Adrenal gland (tissue), 12 donors: Measurements from ENCODE around the gene JUP. TPM values are rescaled to one million over a fixed set of nuclear protein-coding genes. Genes with fewer than 3 reads are reported as not detected.

Source experiments
- DNase-seq, 7 donors: peaks; one replicate each; pipeline ENCODE4 v3.0.0-alpha.2; 2019 to 2020
- H3K27ac ChIP-seq, 5 donors: fragments of 200-600 bp; sonication (generic) in 4 of 5; 1 replicate in 3 of 5; 2 replicates in 2 of 5; pipeline versions ENCODE4 v1.5.1 to v1.8.0; 2016 to 2020; ENCODE audit warnings: mild to moderate bottlenecking in 1 of 5
- H3K27me3 ChIP-seq: fragments of 200-600 bp; 2 replicates; pipeline ENCODE4 v1.8.0; 2021
- H3K36me3 ChIP-seq, 2 donors: fragments of 200-600 bp; replicated peaks in 1 of 2; 1 replicate in 1 of 2; 2 replicates in 1 of 2; pipeline versions ENCODE4 v1.5.1 to v1.8.0; 2018 to 2022
- H3K4me1 ChIP-seq, 2 donors: fragments of 200-600 bp; replicated peaks in 1 of 2; 1 replicate in 1 of 2; 2 replicates in 1 of 2; pipeline versions ENCODE4 v1.5.1 to v1.8.0; 2018 to 2021
- H3K4me3 ChIP-seq, 4 donors: fragments of 200-600 bp; sonication (generic) in 3 of 4; one replicate each; pipeline ENCODE4 v1.5.1; 2016 to 2018
- H3K9me3 ChIP-seq, 3 donors: fragments of 200-600 bp; sonication (generic) in 1 of 3; replicated peaks in 1 of 3; 1 replicate in 2 of 3; 2 replicates in 1 of 3; pipeline versions ENCODE4 v1.5.1 to v1.8.0; 2016 to 2021
- CTCF ChIP-seq, 6 experiments: fragments of 450-650 bp in 4 of 6; fragments of 200-600 bp in 2 of 6; sonication (generic) in 1 of 6; IDR thresholded peaks; 1 replicate in 5 of 6; 2 replicates in 1 of 6; pipeline versions ENCODE4 v1.5.1 to v1.8.0; 2016 to 2021; ENCODE audit warnings: antibody characterized with exemption in 6 of 6, mild to moderate bottlenecking in 2 of 6, moderate library complexity in 1 of 6
- POLR2A ChIP-seq, 2 donors: fragments of 450-650 bp; IDR thresholded peaks; one replicate each; pipeline ENCODE4 v1.6.1; 2017; ENCODE audit warnings: antibody characterized with exemption in 2 of 2, mild to moderate bottlenecking in 2 of 2, moderate library complexity in 1 of 2
- WGBS, 4 donors: extraction: QIAGEN DNeasy Blood & Tissue Kit in 2 of 4; methylation state at CpG; one replicate each; pipeline versions ENCODE4 v1.1.5 to v1.1.7; 2013 to 2017; 5-methylcytosine and 5-hydroxymethylcytosine counted together
- intact Hi-C, 2 donors: fragments of 100-400 bp; cut with DNase I; formaldehyde crosslinking; loops; one replicate each; pipeline versions ENCODE4 v1.14.1 to v1.15.0; 2022 to 2023
- polyA plus RNA-seq, 3 donors: library from polyadenylated mRNA; stranded (reverse); fragments of 200-250 nt in 2 of 3; fragments of 350-450 nt in 1 of 3; fragmentation: Illumina TruSeq in 1 of 3; extraction: RNeasy Lipid Tissue Mini Kit (QIAGEN cat#74804) in 1 of 3; gene quantifications; one replicate each; pipeline ENCODE4 v1.2.3, GENCODE V29; 2013 to 2014
- total RNA-seq, 9 donors: library from RNA; depleted of rRNA in 4 of 9; stranded (reverse); fragments of >200 nt in 4 of 9; fragments of 120-200 nt in 1 of 9; fragmentation: NEBNext Ultra II Directional in 1 of 9; extraction: Animal tissue kit (Norgen Biotek cat#: 25700) in 1 of 9; gene quantifications; one replicate each; pipeline versions ENCODE4 v1.1.0 to v1.2.4, GENCODE V29; 2013 to 2023
- donor health status: healthy with polysubstance abuse.
- donor health status: Bipolar disorder and iron deficiency.
- donor health status: DM: yes; HTN: yes; CAD: no.
- donor health status: DM: no; HTN: no; CAD: no.
- donor health status: DM: no; HTN: no; CAD: no.
- donor health status: DM: yes; HTN: yes; CAD: no.

The JUP gene
- total and polyA plus RNA-seq, 12 donors: 4.9 to 81.3 (median 29.6) TPM

DNA sequence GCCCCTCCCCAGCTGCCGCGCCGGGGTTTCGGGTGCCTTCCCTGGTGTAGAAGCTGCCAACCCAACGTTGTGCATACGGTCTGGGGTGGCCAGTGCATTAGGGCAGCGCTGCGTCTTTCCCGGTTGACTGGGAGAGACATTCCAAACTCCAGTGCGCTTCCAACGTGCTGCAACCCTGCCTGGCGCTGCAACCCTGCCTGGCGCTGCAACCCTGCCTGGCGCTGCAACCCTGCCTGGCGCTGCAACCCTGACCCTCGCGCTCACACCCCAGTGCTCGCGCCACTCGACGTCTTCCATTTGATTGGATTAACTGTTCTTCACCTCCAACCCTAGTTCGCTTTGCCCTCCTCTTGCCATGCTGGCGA lies 51.6 kb downstream of the JUP start:
- H3K36me3 ChIP-seq: no peaks in the 10 kb centered on the region
- peak overlapping the region in 2 of 4 donors; percentile 3 to 55 for H3K4me3 ChIP-seq
- no peaks in the 10 kb centered on the region for H3K9me3 ChIP-seq
- 2 to 5% (median 3%) methylated on average over 8 to 23 of the region's 23 CpGs for WGBS, 4 donors
- DNase-seq: no peak
- TF ChIP-seq CTCF (IDR thresholded peaks at IDR 0.05) (no peak), POLR2A (IDR thresholded peaks at IDR 0.05) (no peak)
- no peak overlapping the region for H3K27ac ChIP-seq
- peaks cover 31% of the 10 kb centered on the region for H3K27me3 ChIP-seq
- intact Hi-C loops: loop anchor here in 1 of 2 donors (10.0 kb wide), 2 partner anchors 150 to 220 kb away; no protein-coding TSS in a partner anchor
- peaks cover 5 to 14% of the 10 kb centered on the region in 2 donors for H3K4me1 ChIP-seq

- TF ChIP-seq CTCF (IDR thresholded peaks at IDR 0.05) (no peak), POLR2A (IDR thresholded peaks at IDR 0.05) (peak; percentile 48 to 49)
- H3K27ac ChIP-seq: no peak within 1 kb of the TSS
- H3K4me3 ChIP-seq: peak within 1 kb of the TSS in 2 of 4 donors; percentile 3 to 55
- no peaks in the 10 kb centered on the region for H3K36me3 ChIP-seq
- intact Hi-C loops: loop anchor here in 1 of 2 donors (10.0 kb wide), 2 partner anchors 150 to 220 kb away; no protein-coding TSS in a partner anchor
- no peaks in the 10 kb centered on the region for H3K9me3 ChIP-seq
- WGBS, 4 donors: 1 to 2% (median 1%) methylated on average over 39 to 77 of the region's 77 CpGs
- DNase-seq: peak in 4 of 7 donors; percentile 19 to 39 (median 30)
- peaks cover 31% of the 10 kb centered on the region for H3K27me3 ChIP-seq
- peaks cover 5 to 14% of the 10 kb centered on the region in 2 donors for H3K4me1 ChIP-seq
These were observed 52.2 kb downstream of the JUP start, which contains the start of gene HAP1 for GRCh38 chr17:41734139-41734948. TSS of gene HAP1 (minus strand) at chr17:41734643. CDS start at chr17:41734634, 9 bp downstream.

DNA sequence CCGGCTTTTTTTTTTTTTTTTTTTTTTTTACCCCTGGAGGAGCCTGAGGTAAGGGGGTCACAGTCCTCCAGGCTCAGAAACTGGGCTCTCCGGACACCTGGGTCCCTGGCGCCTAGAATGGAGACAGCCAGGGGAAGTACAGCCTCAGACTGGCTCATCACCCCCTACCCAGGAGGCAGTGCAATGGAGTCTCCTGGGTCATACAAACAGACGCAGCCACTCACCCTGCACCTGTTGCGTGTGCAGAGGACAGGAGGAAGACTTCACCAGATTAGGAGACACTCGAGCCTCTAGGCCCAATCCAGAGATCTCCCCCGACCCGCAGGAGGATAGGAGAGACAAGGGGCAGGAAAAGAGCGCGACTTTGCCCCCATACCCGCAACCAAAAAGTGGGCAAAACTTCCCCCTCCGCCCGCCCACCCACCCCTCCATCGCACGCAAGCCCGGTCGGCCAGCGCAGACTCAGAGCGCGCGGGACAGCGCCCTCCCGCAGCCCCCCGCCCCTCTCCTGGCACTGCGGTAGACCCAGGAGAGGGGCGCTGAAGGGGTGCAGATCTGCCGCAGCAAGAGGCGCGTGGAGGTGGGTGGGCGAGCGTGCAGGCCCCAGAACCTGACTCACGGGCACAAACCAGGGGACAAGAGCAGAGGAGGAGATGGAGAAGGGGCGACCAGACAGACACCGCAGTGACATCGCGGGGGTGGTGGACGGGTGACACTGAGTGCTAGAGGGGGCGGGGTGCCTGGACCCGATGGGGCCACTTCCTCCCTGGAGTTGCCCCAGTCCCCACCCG lies 53.0 kb downstream of the JUP start:
- WGBS, 4 donors: 16 to 26% (median 17%) methylated on average over 17 to 40 of the region's 40 CpGs
- Histone ChIP-seq H3K27ac (no peak overlapping the region), H3K4me1 (peaks cover 5 to 14% of the 10 kb centered on the region in 2 donors), H3K36me3 (no peaks in the 10 kb centered on the region), H3K9me3 (no peaks in the 10 kb centered on the region), H3K27me3 (peaks cover 31% of the 10 kb centered on the region), H3K4me3 (peak overlapping the region in 1 of 4 donors; percentile 55)
- TF ChIP-seq POLR2A (IDR thresholded peaks at IDR 0.05) (no peak), CTCF (IDR thresholded peaks at IDR 0.05) (no peak)
- intact Hi-C loops: loop anchor here in 1 of 2 donors (10.0 kb wide), 2 partner anchors 151 to 221 kb away; no protein-coding TSS in a partner anchor
- no peak for DNase-seq

- peaks cover 27% of the 10 kb centered on the region for H3K27me3 ChIP-seq
- intact Hi-C loops: loop anchor here in 1 of 2 donors (10.0 kb wide), 2 partner anchors 153 to 223 kb away; no protein-coding TSS in a partner anchor
- TF ChIP-seq POLR2A (IDR thresholded peaks at IDR 0.05) (no peak), CTCF (IDR thresholded peaks at IDR 0.05) (no peak)
- no peaks in the 10 kb centered on the region for H3K36me3 ChIP-seq
- H3K4me1 ChIP-seq: peaks cover 5 to 14% of the 10 kb centered on the region in 2 donors
- no peak overlapping the region for H3K27ac ChIP-seq
- no peak overlapping the region for H3K4me3 ChIP-seq
- no peak for DNase-seq
- no peaks in the 10 kb centered on the region for H3K9me3 ChIP-seq
- WGBS, 4 donors: 53 to 83% (median 71%) methylated on average over 2 to 3 of the region's 3 CpGs
These were observed 54.7 kb downstream of the JUP start for GRCh38 chr17:41731836-41732235.
